OCI-LY7 (cell line): ENCODE measurements around the gene KCNMA1. TPM values are rescaled to one million over a fixed set of nuclear protein-coding genes. Genes with fewer than 3 reads are reported as not detected.

Experiments used
- BruUV-seq: library from RNA; stranded (reverse); fragments of 400-500 nt; replicated peaks from 2 replicates; lab custom pipeline; 2021; lab: Mats Ljungman, UMichigan
- CTCF ChIA-PET: fragments of 300-600 bp; sonication (Branson Sonifier 250); formaldehyde crosslinking; loops from one replicate; lab custom pipeline; 2022; ENCODE audit warnings: antibody characterized with exemption; ENCODE audit not compliant: unreplicated experiment; lab: Charles Lee
- POLR2A ChIA-PET: fragments of 300-600 bp; sonication (Branson Sonifier 250); formaldehyde crosslinking; loops from one replicate; lab custom pipeline; 2022; ENCODE audit warnings: antibody characterized with exemption; lab: Charles Lee
- DNase-seq: peaks from one replicate; pipeline ENCODE4 v3.0.0-alpha.2; 2015; ENCODE audit warnings: low spot score
- H2AFZ ChIP-seq: fragments of 200-600 bp; sonication (generic), shearing (Covaris generic); 2 replicates; pipeline ENCODE4 v1.6.1; 2014; ENCODE audit warnings: mild to moderate bottlenecking, antibody characterized with exemption, low read length, moderate library complexity
- H3K27ac ChIP-seq: fragments of 200-600 bp; sonication (generic); 2 replicates; pipeline ENCODE4 v1.5.1; 2014; ENCODE audit warnings: mixed run types, low read depth, mild to moderate bottlenecking, moderate library complexity, low read length, inconsistent platforms; ENCODE audit not compliant: poor library complexity, severe bottlenecking
- H3K36me3 ChIP-seq: fragments of 200-600 bp; sonication (generic); 2 replicates; pipeline ENCODE4 v1.6.1; 2014; ENCODE audit warnings: mild to moderate bottlenecking, antibody characterized with exemption, low read length, moderate library complexity, mixed read lengths; ENCODE audit not compliant: insufficient read depth
- H3K4me1 ChIP-seq: fragments of 200-600 bp; sonication (generic); 2 replicates; pipeline ENCODE4 v1.5.1; 2014; ENCODE audit warnings: mild to moderate bottlenecking, low read length; ENCODE audit not compliant: insufficient read depth, poor library complexity, severe bottlenecking
- H3K4me2 ChIP-seq: fragments of 200-600 bp; sonication (generic); 2 replicates; pipeline ENCODE4 v1.6.1; 2014; ENCODE audit warnings: mild to moderate bottlenecking, low read length
- H3K4me3 ChIP-seq: fragments of 200-600 bp; sonication (generic); 2 replicates; pipeline ENCODE4 v1.5.1; 2014; ENCODE audit warnings: mild to moderate bottlenecking, low read depth, low read length; ENCODE audit not compliant: poor library complexity, severe bottlenecking
- H3K79me2 ChIP-seq: fragments of 200-600 bp; sonication (generic); 2 replicates; pipeline ENCODE4 v1.6.1; 2016; ENCODE audit warnings: low read depth, mild to moderate bottlenecking, low read length, moderate library complexity, mixed read lengths; ENCODE audit not compliant: insufficient read depth
- H3K9me2 ChIP-seq: fragments of 200-600 bp; sonication (generic); 2 replicates; pipeline ENCODE4 v1.6.1; 2016; ENCODE audit warnings: mild to moderate bottlenecking, low read length, mixed read lengths; ENCODE audit not compliant: insufficient read depth
- H3K9me3 ChIP-seq: fragments of 200-600 bp; sonication (generic); 2 replicates; pipeline ENCODE4 v1.6.1; 2014; ENCODE audit warnings: mild to moderate bottlenecking, mixed run types, low read length, mixed read lengths
- H4K20me1 ChIP-seq: fragments of 200-600 bp; sonication (generic); 2 replicates; pipeline ENCODE4 v1.6.1; 2014; ENCODE audit warnings: mild to moderate bottlenecking, antibody characterized with exemption, low read length, moderate library complexity, mixed read lengths; ENCODE audit not compliant: insufficient read depth
- EZH2phosphoT487 ChIP-seq: fragments of 200-600 bp; sonication (generic); IDR thresholded peaks from 2 replicates; pipeline ENCODE4 v1.6.1; 2018; ENCODE audit warnings: low read depth, borderline replicate concordance, mild to moderate bottlenecking, mixed run types, antibody characterized with exemption, low read length, moderate library complexity, mixed read lengths
- intact Hi-C: fragments of 100-400 bp; cut with micrococcal nuclease; formaldehyde crosslinking; loops from one replicate; pipeline ENCODE4 v1.10.0; 2022; ENCODE audit not compliant: unreplicated experiment
- total RNA-seq, 2 experiments: library from RNA; depleted of rRNA in 1 of 2; stranded (reverse); fragments of >200 nt in 1 of 2; shearing (Covaris generic) in 1 of 2; gene quantifications; 2 replicates each; pipeline ENCODE4 v1.2.3, GENCODE V29; 2014 to 2022
- TF ChIP-seq, protein P1 (sequence below): fragments of 200-600 bp; sonication (generic); conservative IDR thresholded peaks from 2 replicates; pipeline ENCODE4 v1.5.1; 2014; ENCODE audit warnings: mild to moderate bottlenecking, antibody characterized with exemption, low read length, moderate library complexity, mixed read lengths

The KCNMA1 gene
- total RNA-seq, 2 experiments from 2014 or later, result not detected

DNA sequence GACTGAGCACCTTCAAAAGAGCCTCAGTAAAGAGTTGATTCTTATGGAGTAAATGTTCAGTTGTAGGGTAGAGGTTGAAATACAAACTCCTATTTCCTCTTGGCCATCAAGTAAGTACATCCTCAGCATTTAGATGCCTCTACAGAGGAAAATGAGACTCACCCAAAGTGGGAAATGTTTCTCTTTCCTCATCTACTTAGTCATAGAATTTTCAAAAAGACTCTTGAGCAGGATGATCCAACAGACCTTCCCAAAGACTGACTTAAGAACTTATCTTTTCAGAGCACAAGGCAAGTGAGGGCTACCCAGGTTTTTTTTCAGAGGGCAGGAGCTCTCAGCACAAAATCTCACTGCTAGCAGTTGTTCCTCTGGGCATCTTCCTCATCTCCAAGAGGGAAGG is 449.1 kb downstream of the KCNMA1 start:
- POLR2A ChIA-PET, result no interaction called here
- H2AFZ ChIP-seq, result no peak overlapping the region
- DNase-seq, result no peak
- H4K20me1 ChIP-seq, result no peaks in the 10 kb centered on the region
- H3K4me3 ChIP-seq, result no peak overlapping the region
- H3K79me2 ChIP-seq, result no peaks in the 10 kb centered on the region
- TF ChIP-seq, protein P1, sequence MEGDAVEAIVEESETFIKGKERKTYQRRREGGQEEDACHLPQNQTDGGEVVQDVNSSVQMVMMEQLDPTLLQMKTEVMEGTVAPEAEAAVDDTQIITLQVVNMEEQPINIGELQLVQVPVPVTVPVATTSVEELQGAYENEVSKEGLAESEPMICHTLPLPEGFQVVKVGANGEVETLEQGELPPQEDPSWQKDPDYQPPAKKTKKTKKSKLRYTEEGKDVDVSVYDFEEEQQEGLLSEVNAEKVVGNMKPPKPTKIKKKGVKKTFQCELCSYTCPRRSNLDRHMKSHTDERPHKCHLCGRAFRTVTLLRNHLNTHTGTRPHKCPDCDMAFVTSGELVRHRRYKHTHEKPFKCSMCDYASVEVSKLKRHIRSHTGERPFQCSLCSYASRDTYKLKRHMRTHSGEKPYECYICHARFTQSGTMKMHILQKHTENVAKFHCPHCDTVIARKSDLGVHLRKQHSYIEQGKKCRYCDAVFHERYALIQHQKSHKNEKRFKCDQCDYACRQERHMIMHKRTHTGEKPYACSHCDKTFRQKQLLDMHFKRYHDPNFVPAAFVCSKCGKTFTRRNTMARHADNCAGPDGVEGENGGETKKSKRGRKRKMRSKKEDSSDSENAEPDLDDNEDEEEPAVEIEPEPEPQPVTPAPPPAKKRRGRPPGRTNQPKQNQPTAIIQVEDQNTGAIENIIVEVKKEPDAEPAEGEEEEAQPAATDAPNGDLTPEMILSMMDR, result no peak
- no peak for TF ChIP-seq EZH2phosphoT487
- H3K9me3 ChIP-seq, result no peaks in the 10 kb centered on the region
- BruUV-seq, result no TSS peak
- no peaks in the 10 kb centered on the region for H3K36me3 ChIP-seq
- no peaks in the 10 kb centered on the region for H3K9me2 ChIP-seq
- H3K4me1 ChIP-seq, result no peaks in the 10 kb centered on the region
- CTCF ChIA-PET, result no interaction called here
- intact Hi-C loops, result no loop called here
- no peak overlapping the region for H3K4me2 ChIP-seq
- H3K27ac ChIP-seq, result no peak overlapping the region

DNA sequence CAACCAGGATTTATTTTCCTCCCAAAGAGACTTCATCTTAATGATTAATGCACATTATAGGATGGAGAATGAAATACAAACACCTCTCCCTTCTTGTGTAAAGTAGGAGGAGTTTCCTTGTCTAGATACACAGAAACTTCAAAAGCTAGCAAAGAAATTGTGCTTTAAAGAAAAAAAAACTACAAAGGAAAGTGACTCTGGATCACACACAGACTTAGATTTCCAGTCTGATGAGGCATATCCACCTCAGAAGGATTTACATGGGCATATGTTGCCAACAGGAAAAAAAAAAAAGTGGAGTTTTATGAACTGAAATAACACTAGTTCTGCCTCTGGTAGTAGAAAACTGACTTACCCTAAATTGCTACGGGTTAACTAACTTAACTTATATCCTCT is 449.6 kb downstream of the KCNMA1 start:
- Histone ChIP-seq H3K36me3 (no peaks in the 10 kb centered on the region), H3K4me3 (no peak overlapping the region), H3K79me2 (no peaks in the 10 kb centered on the region), H3K9me3 (no peaks in the 10 kb centered on the region), H3K9me2 (no peaks in the 10 kb centered on the region), H2AFZ (no peak overlapping the region), H3K4me2 (no peak overlapping the region), H3K4me1 (no peaks in the 10 kb centered on the region), H4K20me1 (no peaks in the 10 kb centered on the region), H3K27ac (no peak overlapping the region)
- CTCF ChIA-PET, result no interaction called here
- no TSS peak for BruUV-seq
- TF ChIP-seq, protein P1, result no peak
- TF ChIP-seq EZH2phosphoT487, result no peak
- DNase-seq, result no peak
- intact Hi-C loops, result no loop called here
- POLR2A ChIA-PET, result interaction anchor here (1.2 kb wide), 1 partner anchor 20 kb away, joined by 3 read pairs; no protein-coding TSS in a partner anchor

DNA sequence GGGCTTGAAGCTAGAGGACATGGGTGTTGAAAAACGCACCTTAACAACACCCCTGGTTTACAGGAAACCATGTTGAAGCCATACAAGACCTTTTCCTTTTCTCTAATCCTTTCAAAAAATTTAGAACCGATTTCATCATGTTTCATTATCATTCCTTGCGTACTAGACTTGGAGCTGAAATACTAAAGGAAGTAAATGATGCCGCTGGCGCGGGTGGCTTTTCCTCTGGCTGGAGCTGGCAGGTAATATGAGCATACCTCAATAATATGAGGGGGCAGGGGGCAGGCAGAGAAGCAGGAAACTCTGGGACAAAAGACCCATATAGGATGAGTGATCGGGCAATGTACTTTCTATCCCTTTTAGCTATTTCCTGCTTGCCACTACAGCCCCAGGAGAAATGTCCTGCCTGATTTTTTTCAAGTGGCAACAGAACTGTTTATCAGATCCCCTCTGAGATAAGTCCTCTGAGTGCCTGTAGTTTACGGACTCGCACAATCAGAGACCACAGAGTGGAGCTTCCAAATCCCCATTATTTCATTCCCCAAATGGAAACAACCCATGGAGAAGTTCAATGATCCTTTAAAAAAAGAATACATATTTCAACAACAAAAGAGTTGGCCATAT is 450.1 kb downstream of the KCNMA1 start:
- POLR2A ChIA-PET, result interaction anchor here (1.2 kb wide), 1 partner anchor 21 kb away, joined by 3 read pairs; no protein-coding TSS in a partner anchor
- no peaks in the 10 kb centered on the region for H3K9me2 ChIP-seq
- H3K36me3 ChIP-seq, result no peaks in the 10 kb centered on the region
- DNase-seq, result no peak
- CTCF ChIA-PET, result no interaction called here
- no peaks in the 10 kb centered on the region for H3K9me3 ChIP-seq
- H3K4me1 ChIP-seq, result no peaks in the 10 kb centered on the region
- no TSS peak for BruUV-seq
- no peaks in the 10 kb centered on the region for H3K79me2 ChIP-seq
- intact Hi-C loops, result no loop called here
- no peak overlapping the region for H2AFZ ChIP-seq
- H3K27ac ChIP-seq, result no peak overlapping the region
- H3K4me2 ChIP-seq, result no peak overlapping the region
- no peaks in the 10 kb centered on the region for H4K20me1 ChIP-seq
- no peak for TF ChIP-seq EZH2phosphoT487
- TF ChIP-seq, protein P1, result no peak
- H3K4me3 ChIP-seq, result no peak overlapping the region
